Calu3 (cell line): ENCODE measurements around the gene FBXW8. TPM values are rescaled to one million over a fixed set of nuclear protein-coding genes. Genes with fewer than 3 reads are reported as not detected.
A peak's percentile ranks its signal among the peaks of the same experiment; 100 is the strongest.

Experiments used
- BruUV-seq: library from RNA; stranded (reverse); fragments of 400-500 nt; replicated peaks from 2 replicates; lab custom pipeline; 2021; lab: Mats Ljungman, UMichigan
- CTCF ChIA-PET: fragments of 300-600 bp; sonication (Branson Sonifier 250); formaldehyde crosslinking; loops from one replicate; lab custom pipeline; 2022; ENCODE audit warnings: antibody characterized with exemption; lab: Charles Lee
- DNase-seq: peaks from one replicate; pipeline ENCODE4 v3.0.0; 2022
- H3K27ac Mint-ChIP-seq: one replicate; pipeline ENCODE4 v1.8.0; 2022; ENCODE audit warnings: mixed read lengths; ENCODE audit not compliant: unreplicated experiment
- H3K27me3 Mint-ChIP-seq: one replicate; pipeline ENCODE4 v1.8.0; 2022; ENCODE audit warnings: mixed read lengths; ENCODE audit not compliant: unreplicated experiment
- H3K36me3 Mint-ChIP-seq: one replicate; pipeline ENCODE4 v1.8.0; 2022; ENCODE audit warnings: mild to moderate bottlenecking, moderate library complexity, mixed read lengths; ENCODE audit not compliant: insufficient read depth, unreplicated experiment
- H3K4me1 Mint-ChIP-seq: one replicate; pipeline ENCODE4 v1.8.0; 2022; ENCODE audit warnings: mild to moderate bottlenecking, low read depth, mixed read lengths; ENCODE audit not compliant: unreplicated experiment
- H3K4me3 Mint-ChIP-seq: one replicate; pipeline ENCODE4 v1.8.0; 2022; ENCODE audit warnings: mild to moderate bottlenecking, low read depth, moderate library complexity, mixed read lengths; ENCODE audit not compliant: unreplicated experiment
- H3K9me3 Mint-ChIP-seq: one replicate; pipeline ENCODE4 v1.8.0; 2022; ENCODE audit warnings: low read depth, mixed read lengths; ENCODE audit not compliant: unreplicated experiment
- CTCF ChIP-seq: fragments of 200-600 bp; IDR thresholded peaks from one replicate; pipeline ENCODE4 v1.8.0; 2022; ENCODE audit warnings: antibody characterized with exemption; ENCODE audit not compliant: unreplicated experiment
- intact Hi-C: fragments of 100-400 bp; cut with micrococcal nuclease; formaldehyde crosslinking; loops from one replicate; pipeline ENCODE4 v1.10.0; 2022; ENCODE audit not compliant: unreplicated experiment
- total RNA-seq: library from RNA; stranded (reverse); gene quantifications from 2 replicates; pipeline ENCODE4 v1.2.3, GENCODE V29; 2022

The FBXW8 gene
- total RNA-seq, 1 experiment from 2014 or later = 18.2 TPM

- TF ChIP-seq CTCF = no peak
- Mint-ChIP-seq H3K9me3 (no peaks in the 10 kb centered on the region), H3K4me1 (peaks cover 15% of the 10 kb centered on the region), H3K4me3 (no peak overlapping the region), H3K27ac (no peak overlapping the region), H3K36me3 (peaks cover 5% of the 10 kb centered on the region), H3K27me3 (peaks cover 80% of the 10 kb centered on the region)
- DNase-seq = no peak
- CTCF ChIA-PET = interaction anchor here (0.6 to 1.0 kb wide), 3 partner anchors 8 to 16 kb away, joined by 3 to 7 read pairs (median 3); no protein-coding TSS in a partner anchor
- no TSS peak for BruUV-seq
- intact Hi-C loops = no loop called here
These were observed 36.3 kb upstream of the FBXW8 start for GRCh38 chr12:116874324-116874995.

GRCh38 chr12:116876151-116876869, 34.4 kb upstream of the FBXW8 start:
- Mint-ChIP-seq H3K4me1 (peaks cover 30% of the 10 kb centered on the region), H3K4me3 (no peak overlapping the region), H3K36me3 (peaks cover 11% of the 10 kb centered on the region), H3K9me3 (no peaks in the 10 kb centered on the region), H3K27ac (no peak overlapping the region), H3K27me3 (peaks cover 86% of the 10 kb centered on the region)
- intact Hi-C loops = no loop called here
- TF ChIP-seq CTCF = no peak
- DNase-seq = no peak
- no TSS peak for BruUV-seq
- CTCF ChIA-PET = interaction anchor here (0.6 kb wide), 1 partner anchor 139 kb away, joined by 3 read pairs; no protein-coding TSS in a partner anchor

GRCh38 chr12:116878567-116879508, 31.9 kb upstream of the FBXW8 start:
- H3K27ac Mint-ChIP-seq = no peak overlapping the region
- no TSS peak for BruUV-seq

More at GRCh38 chr12:116878567-116879508, 31.9 kb upstream of the FBXW8 start:
- Mint-ChIP-seq H3K27me3 (peaks cover 91% of the 10 kb centered on the region), H3K9me3 (no peaks in the 10 kb centered on the region), H3K4me1 (peaks cover 30% of the 10 kb centered on the region), H3K4me3 (peak overlapping the region; percentile 65), H3K36me3 (peaks cover 11% of the 10 kb centered on the region)
- intact Hi-C loops = no loop called here
- no peak for TF ChIP-seq CTCF
- CTCF ChIA-PET = no interaction called here
- peak; percentile 41 for DNase-seq
